Measurements from ENCODE around the gene OPCML. TPM values are rescaled to one million over a fixed set of nuclear protein-coding genes. Genes with fewer than 3 reads are reported as not detected.

Gene OPCML
- total and polyA plus RNA-seq, 2 donors from 2014 or later, result 0.77 to 1.1 TPM

GRCh38 chr11:132556316-132556715 is 976.0 kb downstream of the OPCML start:
- H3K9me3 ChIP-seq (ENCODE audit: control insufficient read depth in 2 of 3, insufficient read depth in 1 of 3, low read length in 3 of 3), result no peaks in the 10 kb centered on the region
- H3K4me1 ChIP-seq (ENCODE audit: control insufficient read depth in 2 of 3, insufficient read depth in 2 of 3, low read depth in 1 of 3, low read length in 3 of 3), result no peaks in the 10 kb centered on the region
- no peak for DNase-seq
- H3K27ac ChIP-seq (ENCODE audit: low read depth in 2 of 2, low read length in 2 of 2), result no peak overlapping the region
- no peak for TF ChIP-seq CTCF (IDR thresholded peaks at IDR 0.05; ENCODE audit: borderline replicate concordance, extremely low read depth, insufficient read depth)
- H3K4me3 ChIP-seq (ENCODE audit: low read length in 3 of 3), result no peak overlapping the region
- H3K27me3 ChIP-seq (ENCODE audit: control insufficient read depth, insufficient read depth, low read length), result no peaks in the 10 kb centered on the region
- H3K9ac ChIP-seq (ENCODE audit: low read length in 3 of 3), result no peak overlapping the region
- H3K36me3 ChIP-seq (ENCODE audit: control insufficient read depth in 2 of 3, insufficient read depth in 3 of 3, low read length in 3 of 3), result no peaks in the 10 kb centered on the region
- intact Hi-C loops (cut with DNase I), result no loop called here
- FAIRE-seq, result no peak

GRCh38 chr11:132555617-132556016 is 976.7 kb downstream of the OPCML start:
- H3K4me1 ChIP-seq (ENCODE audit: control insufficient read depth in 2 of 3, insufficient read depth in 2 of 3, low read depth in 1 of 3, low read length in 3 of 3), result no peaks in the 10 kb centered on the region
- intact Hi-C loops (cut with DNase I), result no loop called here

GRCh38 chr11:132551016-132551415 is 981.3 kb downstream of the OPCML start:
- Histone ChIP-seq H3K4me1 (ENCODE audit: control insufficient read depth in 2 of 3, insufficient read depth in 2 of 3, low read depth in 1 of 3, low read length in 3 of 3) (no peaks in the 10 kb centered on the region), H3K4me3 (ENCODE audit: low read length in 3 of 3) (no peak overlapping the region), H3K9ac (ENCODE audit: low read length in 3 of 3) (no peak overlapping the region), H3K9me3 (ENCODE audit: control insufficient read depth in 2 of 3, insufficient read depth in 1 of 3, low read length in 3 of 3) (no peaks in the 10 kb centered on the region), H3K27ac (ENCODE audit: low read depth in 2 of 2, low read length in 2 of 2) (no peak overlapping the region), H3K36me3 (ENCODE audit: control insufficient read depth in 2 of 3, insufficient read depth in 3 of 3, low read length in 3 of 3) (no peaks in the 10 kb centered on the region), H3K27me3 (ENCODE audit: control insufficient read depth, insufficient read depth, low read length) (no peaks in the 10 kb centered on the region)
- FAIRE-seq (no peak), DNase-seq (no peak)
- TF ChIP-seq CTCF (IDR thresholded peaks at IDR 0.05; ENCODE audit: borderline replicate concordance, extremely low read depth, insufficient read depth), result no peak
- intact Hi-C loops (cut with DNase I), result no loop called here

More at GRCh38 chr11:132555617-132556016, 976.7 kb downstream of the OPCML start:
- FAIRE-seq, result no peak
- TF ChIP-seq CTCF (IDR thresholded peaks at IDR 0.05; ENCODE audit: borderline replicate concordance, extremely low read depth, insufficient read depth), result no peak
- no peaks in the 10 kb centered on the region for H3K27me3 ChIP-seq (ENCODE audit: control insufficient read depth, insufficient read depth, low read length)
- no peak for DNase-seq
- no peaks in the 10 kb centered on the region for H3K36me3 ChIP-seq (ENCODE audit: control insufficient read depth in 2 of 3, insufficient read depth in 3 of 3, low read length in 3 of 3)
- H3K4me3 ChIP-seq (ENCODE audit: low read length in 3 of 3), result no peak overlapping the region
- H3K27ac ChIP-seq (ENCODE audit: low read depth in 2 of 2, low read length in 2 of 2), result no peak overlapping the region
- H3K9me3 ChIP-seq (ENCODE audit: control insufficient read depth in 2 of 3, insufficient read depth in 1 of 3, low read length in 3 of 3), result no peaks in the 10 kb centered on the region
- no peak overlapping the region for H3K9ac ChIP-seq (ENCODE audit: low read length in 3 of 3)

- Histone ChIP-seq H3K36me3 (ENCODE audit: control insufficient read depth in 2 of 3, insufficient read depth in 3 of 3, low read length in 3 of 3) (no peaks in the 10 kb centered on the region), H3K4me3 (ENCODE audit: low read length in 3 of 3) (no peak overlapping the region), H3K27me3 (ENCODE audit: control insufficient read depth, insufficient read depth, low read length) (no peaks in the 10 kb centered on the region), H3K27ac (ENCODE audit: low read depth in 2 of 2, low read length in 2 of 2) (no peak overlapping the region), H3K9ac (ENCODE audit: low read length in 3 of 3) (no peak overlapping the region), H3K9me3 (ENCODE audit: control insufficient read depth in 2 of 3, insufficient read depth in 1 of 3, low read length in 3 of 3) (no peaks in the 10 kb centered on the region), H3K4me1 (ENCODE audit: control insufficient read depth in 2 of 3, insufficient read depth in 2 of 3, low read depth in 1 of 3, low read length in 3 of 3) (no peaks in the 10 kb centered on the region)
- intact Hi-C loops (cut with DNase I), result no loop called here
- FAIRE-seq, result no peak
- DNase-seq, result peak in 4 of 5 donors; percentile 49 to 75 (median 64)
- no peak for TF ChIP-seq CTCF (IDR thresholded peaks at IDR 0.05; ENCODE audit: borderline replicate concordance, extremely low read depth, insufficient read depth)
These were observed 982.7 kb downstream of the OPCML start for GRCh38 chr11:132549561-132549960.

Data from kidney (tissue), 14 donors.